ENCODE data around the gene DDHD1. TPM values are rescaled to one million over a fixed set of nuclear protein-coding genes. Genes with fewer than 3 reads are reported as not detected.
A peak's percentile ranks its signal among the peaks of the same experiment; 100 is the strongest.

DDHD1 gene
- total and polyA plus RNA-seq, 2 experiments from 2014 or later = 11.2 to 28.9 TPM

- TF ChIP-seq REST (IDR thresholded peaks at IDR 0.05; ENCODE audit: unreplicated experiment) (no peak), POLR2AphosphoS5 (IDR thresholded peaks at IDR 0.05; ENCODE audit: low read depth) (no peak), EZH2 (IDR thresholded peaks at IDR 0.05; ENCODE audit: low read depth, unreplicated experiment) (no peak), ZNF331 (CRISPR knock-in tag; IDR thresholded peaks at IDR 0.05; ENCODE audit: low read depth) (no peak), JUNB (IDR thresholded peaks at IDR 0.05; ENCODE audit: unreplicated experiment) (no peak), ZNF114 (CRISPR knock-in tag; IDR thresholded peaks at IDR 0.05) (no peak), CTCF (conservative IDR thresholded peaks at IDR 0.05; ENCODE audit: low read depth in 2 of 2) (no peak)
Measured at GRCh38 chr14:53127832-53128231, 25.3 kb downstream of the DDHD1 start (continued).

- H3K4me2 ChIP-seq = no peak overlapping the region
- no peaks in the 10 kb centered on the region for H3K36me3 ChIP-seq (ENCODE audit: insufficient read depth)
- TF ChIP-seq STAT1 (IDR thresholded peaks at IDR 0.05; ENCODE audit: unreplicated experiment) = no peak
- TF ChIP-seq ZNF114 (CRISPR knock-in tag; IDR thresholded peaks at IDR 0.05) = no peak
- no peaks in the 10 kb centered on the region for H4K20me1 ChIP-seq (replicated peaks; ENCODE audit: insufficient read depth)
- Mint-ChIP-seq H3K4me1 (no peaks in the 10 kb centered on the region), H3K27ac (no peak overlapping the region), H3K4me3 (no peak overlapping the region), H3K36me3 (ENCODE audit: low read depth) (peaks cover 3% of the 10 kb centered on the region; the same call in 1 of the 3 replicates), H3K27me3 (ENCODE audit: insufficient read depth, low read depth, poor library complexity) (peaks cover 4% of the 10 kb centered on the region), H3K9me3 (no peaks in the 10 kb centered on the region; the same call in 2 of the 3 replicates)
- peaks cover 39% of the 10 kb centered on the region for H3K79me2 ChIP-seq (replicated peaks; ENCODE audit: insufficient read depth)
- no peaks in the 10 kb centered on the region; the same call in 1 of the 2 replicates for H3K9me2 ChIP-seq (ENCODE audit: insufficient read depth)
- no peak for DNase-seq (ENCODE audit: low spot score)
- no peak overlapping the region for H3K27ac ChIP-seq (ENCODE audit: low read depth)
- ATAC-seq = no peak
- no peaks in the 10 kb centered on the region for H3F3A ChIP-seq (replicated peaks; ENCODE audit: low read depth)
- no peak overlapping the region for H2AFZ ChIP-seq
- no peaks in the 10 kb centered on the region for H3K27me3 ChIP-seq (ENCODE audit: insufficient read depth)
- no peak overlapping the region for H3K4me3 ChIP-seq
- no peaks in the 10 kb centered on the region for H3K4me1 ChIP-seq (ENCODE audit: insufficient read depth)
Measured at GRCh38 chr14:53127151-53127550, 26.0 kb downstream of the DDHD1 start.

- Histone ChIP-seq H4K20me1 (replicated peaks; ENCODE audit: insufficient read depth) (no peaks in the 10 kb centered on the region), H3K27ac (ENCODE audit: low read depth) (no peak overlapping the region), H3K79me2 (replicated peaks; ENCODE audit: insufficient read depth) (peaks cover 38% of the 10 kb centered on the region), H3K4me2 (no peak overlapping the region), H3K4me3 (no peak overlapping the region), H3K4me1 (ENCODE audit: insufficient read depth) (no peaks in the 10 kb centered on the region), H3F3A (replicated peaks; ENCODE audit: low read depth) (no peaks in the 10 kb centered on the region), H3K27me3 (ENCODE audit: insufficient read depth) (no peaks in the 10 kb centered on the region), H3K36me3 (ENCODE audit: insufficient read depth) (no peaks in the 10 kb centered on the region), H3K9me2 (ENCODE audit: insufficient read depth) (no peaks in the 10 kb centered on the region; the same call in 1 of the 2 replicates), H2AFZ (no peak overlapping the region)
- H3K4me3 Mint-ChIP-seq = no peak overlapping the region
- H3K9me3 Mint-ChIP-seq = peaks cover 2% of the 10 kb centered on the region; the same call in 1 of the 3 replicates
- H3K4me1 Mint-ChIP-seq = no peaks in the 10 kb centered on the region
- peak overlapping the region; percentile 75; the same call in 1 of the 2 replicates for H3K27ac Mint-ChIP-seq
- DNase-seq (ENCODE audit: low spot score) (no peak), ATAC-seq (no peak)
- peaks cover 4% of the 10 kb centered on the region for H3K27me3 Mint-ChIP-seq (ENCODE audit: insufficient read depth, low read depth, poor library complexity)
- no peak for TF ChIP-seq CREB1 (CRISPR knock-in tag; IDR thresholded peaks at IDR 0.05; ENCODE audit: low read depth)
- TF ChIP-seq ZNF331 (CRISPR knock-in tag; IDR thresholded peaks at IDR 0.05; ENCODE audit: low read depth) = no peak
- H3K36me3 Mint-ChIP-seq (ENCODE audit: low read depth) = peaks cover 6% of the 10 kb centered on the region; the same call in 1 of the 3 replicates
Measured at GRCh38 chr14:53126731-53127130, 26.4 kb downstream of the DDHD1 start.

Measured in GM23338 (cell line).